Measurements from ENCODE around the gene TLR9.
A peak's percentile ranks its signal among the peaks of the same experiment; 100 is the strongest.
"Not testable (repeated sequence)": the region's sequence is repeated elsewhere in the genome, so short reads cannot be mapped to it uniquely, and the experiment has no call there.

TLR9 gene

GRCh38 chr3:52225452-52226228 is at the start of gene TLR9:
TLR9 (minus strand) TSS chr3:52225645; CDS start chr3:52225529, 116 bp downstream.
- no peak for DNase-seq

GRCh38 chr3:52274781-52275180 is 49.3 kb upstream of the TLR9 start:
- not testable (repeated sequence) for DNase-seq

GRCh38 chr3:52272831-52273230 is 47.4 kb upstream of the TLR9 start:
- DNase-seq: no peak

- not testable (repeated sequence) for DNase-seq
Observed at GRCh38 chr3:52272172-52272571, 46.7 kb upstream of the TLR9 start.

GRCh38 chr3:52270252-52270754 is 44.9 kb upstream of the TLR9 start:
- no peak for DNase-seq

GRCh38 chr3:52269776-52270175 is 44.3 kb upstream of the TLR9 start:
- no peak for DNase-seq

- no peak for DNase-seq
Observed at GRCh38 chr3:52268036-52268435, 42.6 kb upstream of the TLR9 start.

- DNase-seq: no peak
Observed at GRCh38 chr3:52265387-52265786, 39.9 kb upstream of the TLR9 start.

GRCh38 chr3:52262447-52262846 is 37.0 kb upstream of the TLR9 start:
- no peak for DNase-seq

GRCh38 chr3:52259448-52259847 is 34.0 kb upstream of the TLR9 start:
- DNase-seq: no peak

GRCh38 chr3:52259035-52259434 is 33.6 kb upstream of the TLR9 start:
- no peak for DNase-seq

- DNase-seq: no peak
Observed at GRCh38 chr3:52257911-52258310, 32.5 kb upstream of the TLR9 start.

- no peak for DNase-seq
Observed at GRCh38 chr3:52256622-52257021, 31.2 kb upstream of the TLR9 start.

GRCh38 chr3:52256159-52256558 is 30.7 kb upstream of the TLR9 start:
- no peak for DNase-seq

- DNase-seq: no peak
Observed at GRCh38 chr3:52254608-52255007, 29.2 kb upstream of the TLR9 start.

- peak; percentile 91 for DNase-seq
Observed at GRCh38 chr3:52253314-52254304, 28.2 kb upstream of the TLR9 start.

- no peak for DNase-seq
Observed at GRCh38 chr3:52250122-52250521, 24.7 kb upstream of the TLR9 start.

GRCh38 chr3:52249683-52250082 is 24.2 kb upstream of the TLR9 start:
- no peak for DNase-seq

GRCh38 chr3:52248816-52249547 is 23.5 kb upstream of the TLR9 start:
- no peak for DNase-seq

GRCh38 chr3:52248165-52248541 is 22.7 kb upstream of the TLR9 start:
- DNase-seq: no peak

GRCh38 chr3:52247409-52248164 is 22.1 kb upstream of the TLR9 start:
- no peak for DNase-seq

- no peak for DNase-seq
Observed at GRCh38 chr3:52246728-52247408, 21.4 kb upstream of the TLR9 start.
